Measurements from ENCODE around the gene NDUFV3.
"Not testable (repeated sequence)": the region's sequence is repeated elsewhere in the genome, so short reads cannot be mapped to it uniquely, and the experiment has no call there.

The NDUFV3 gene

GRCh38 chr21:42892931-42893755 is at the start of gene NDUFV3:
NDUFV3 (plus strand) TSS chr21:42893309; CDS start chr21:42893334, 25 bp downstream.
- peak; percentile 100 for DNase-seq
- Mint-ChIP-seq H3K4me1 (ENCODE audit: low read depth) (peaks cover 20% of the 10 kb centered on the region), H3K4me3 (peak within 1 kb of the TSS; percentile 88), H3K36me3 (ENCODE audit: low read depth) (peaks cover 29% of the 10 kb centered on the region), H3K27me3 (no peaks in the 10 kb centered on the region), H3K9me3 (no peaks in the 10 kb centered on the region), H3K27ac (peak within 1 kb of the TSS; percentile 92)

GRCh38 chr21:42844411-42845113 is 48.5 kb upstream of the NDUFV3 start:
- Mint-ChIP-seq H3K27ac (peak overlapping the region; percentile 38), H3K27me3 (no peaks in the 10 kb centered on the region), H3K9me3 (no peaks in the 10 kb centered on the region), H3K4me3 (no peak overlapping the region), H3K4me1 (ENCODE audit: low read depth) (peaks cover 3% of the 10 kb centered on the region), H3K36me3 (ENCODE audit: low read depth) (peaks cover 75% of the 10 kb centered on the region)
- DNase-seq, result peak; percentile 23

- Mint-ChIP-seq H3K27ac (peak overlapping the region; percentile 61), H3K4me3 (no peak overlapping the region), H3K9me3 (no peaks in the 10 kb centered on the region), H3K4me1 (ENCODE audit: low read depth) (peaks cover 10% of the 10 kb centered on the region), H3K27me3 (no peaks in the 10 kb centered on the region), H3K36me3 (ENCODE audit: low read depth) (peaks cover 82% of the 10 kb centered on the region)
- peak; percentile 23 for DNase-seq
These were observed 47.7 kb upstream of the NDUFV3 start for GRCh38 chr21:42845296-42845965.

- Mint-ChIP-seq H3K27me3 (no peaks in the 10 kb centered on the region), H3K4me1 (ENCODE audit: low read depth) (peaks cover 12% of the 10 kb centered on the region), H3K27ac (no peak overlapping the region), H3K9me3 (no peaks in the 10 kb centered on the region), H3K36me3 (ENCODE audit: low read depth) (peaks cover 90% of the 10 kb centered on the region), H3K4me3 (no peak overlapping the region)
- peak; percentile 14 for DNase-seq
These were observed 46.9 kb upstream of the NDUFV3 start for GRCh38 chr21:42846221-42846620.

GRCh38 chr21:42847051-42847707 is 45.9 kb upstream of the NDUFV3 start:
- Mint-ChIP-seq H3K4me1 (ENCODE audit: low read depth) (peaks cover 14% of the 10 kb centered on the region), H3K27me3 (no peaks in the 10 kb centered on the region), H3K9me3 (no peaks in the 10 kb centered on the region), H3K4me3 (no peak overlapping the region), H3K36me3 (ENCODE audit: low read depth) (peaks cover 98% of the 10 kb centered on the region), H3K27ac (no peak overlapping the region)
- no peak for DNase-seq

GRCh38 chr21:42847726-42848125 is 45.4 kb upstream of the NDUFV3 start:
- no peaks in the 10 kb centered on the region for H3K9me3 Mint-ChIP-seq
- H3K4me3 Mint-ChIP-seq, result no peak overlapping the region
- H3K27ac Mint-ChIP-seq, result no peak overlapping the region
- no peak for DNase-seq
- peaks cover 14% of the 10 kb centered on the region for H3K4me1 Mint-ChIP-seq (ENCODE audit: low read depth)
- peaks cover 98% of the 10 kb centered on the region for H3K36me3 Mint-ChIP-seq (ENCODE audit: low read depth)
- no peaks in the 10 kb centered on the region for H3K27me3 Mint-ChIP-seq

GRCh38 chr21:42848144-42848931 is 44.8 kb upstream of the NDUFV3 start:
- H3K4me3 Mint-ChIP-seq, DNase-seq, H3K9me3 Mint-ChIP-seq, H3K27ac Mint-ChIP-seq, H3K27me3 Mint-ChIP-seq: not testable (repeated sequence)
- H3K36me3 Mint-ChIP-seq (ENCODE audit: low read depth), result peaks cover 98% of the 10 kb centered on the region
- peaks cover 14% of the 10 kb centered on the region for H3K4me1 Mint-ChIP-seq (ENCODE audit: low read depth)

GRCh38 chr21:42848932-42849758 is 44.0 kb upstream of the NDUFV3 start:
- Mint-ChIP-seq H3K27ac (peak overlapping the region; percentile 27), H3K4me3 (no peak overlapping the region), H3K27me3 (no peaks in the 10 kb centered on the region), H3K4me1 (ENCODE audit: low read depth) (peaks cover 14% of the 10 kb centered on the region), H3K9me3 (no peaks in the 10 kb centered on the region), H3K36me3 (ENCODE audit: low read depth) (peaks cover 98% of the 10 kb centered on the region)
- DNase-seq, result no peak

GRCh38 chr21:42849759-42850412 is 43.2 kb upstream of the NDUFV3 start:
- no peak for DNase-seq
- H3K27me3 Mint-ChIP-seq, result no peaks in the 10 kb centered on the region
- no peak overlapping the region for H3K4me3 Mint-ChIP-seq
- H3K36me3 Mint-ChIP-seq (ENCODE audit: low read depth), result peaks cover 97% of the 10 kb centered on the region
- H3K4me1 Mint-ChIP-seq (ENCODE audit: low read depth), result peaks cover 14% of the 10 kb centered on the region
- H3K9me3 Mint-ChIP-seq, result no peaks in the 10 kb centered on the region
- H3K27ac Mint-ChIP-seq, result peak overlapping the region; percentile 64

GRCh38 chr21:42850463-42850862 is 42.6 kb upstream of the NDUFV3 start:
- Mint-ChIP-seq H3K4me3 (no peak overlapping the region), H3K4me1 (ENCODE audit: low read depth) (peaks cover 14% of the 10 kb centered on the region), H3K27ac (peak overlapping the region; percentile 64), H3K36me3 (ENCODE audit: low read depth) (peaks cover 97% of the 10 kb centered on the region), H3K27me3 (no peaks in the 10 kb centered on the region), H3K9me3 (no peaks in the 10 kb centered on the region)
- DNase-seq, result no peak

- H3K4me3 Mint-ChIP-seq, result no peak overlapping the region
- peak overlapping the region; percentile 64 for H3K27ac Mint-ChIP-seq
- peak; percentile 56 for DNase-seq
- peaks cover 97% of the 10 kb centered on the region for H3K36me3 Mint-ChIP-seq (ENCODE audit: low read depth)
- H3K4me1 Mint-ChIP-seq (ENCODE audit: low read depth), result peaks cover 14% of the 10 kb centered on the region
- H3K9me3 Mint-ChIP-seq, result no peaks in the 10 kb centered on the region
- no peaks in the 10 kb centered on the region for H3K27me3 Mint-ChIP-seq
These were observed 42.2 kb upstream of the NDUFV3 start for GRCh38 chr21:42850866-42851391.

- Mint-ChIP-seq H3K4me3 (no peak overlapping the region), H3K27ac (peak overlapping the region; percentile 67), H3K4me1 (ENCODE audit: low read depth) (peaks cover 14% of the 10 kb centered on the region), H3K9me3 (no peaks in the 10 kb centered on the region), H3K36me3 (ENCODE audit: low read depth) (peaks cover 97% of the 10 kb centered on the region), H3K27me3 (no peaks in the 10 kb centered on the region)
- no peak for DNase-seq
These were observed 41.1 kb upstream of the NDUFV3 start for GRCh38 chr21:42851812-42852665.
